ENCODE results near the gene MAST1.

The MAST1 gene

GRCh38 chr19:12859546-12859945 is 21.2 kb downstream of the MAST1 start:
- no peak overlapping the region for H4K12ac ChIP-seq (ENCODE audit: low read depth, low read length)
- H4K91ac ChIP-seq (ENCODE audit: low read depth, low read length): no peak overlapping the region
- WGBS (ENCODE audit: extremely low coverage, insufficient coverage, insufficient read length): no CpG with 5 or more reads among the region's 7 CpGs
- H4K8ac ChIP-seq (ENCODE audit: low read depth, low read length): no peak overlapping the region
- H2BK120ac ChIP-seq (ENCODE audit: insufficient read depth, low read length, poor library complexity): no peak overlapping the region
- no peak overlapping the region for H3K4me3 ChIP-seq (ENCODE audit: low read depth, low read length)
- no peak overlapping the region for H3K9ac ChIP-seq (ENCODE audit: low read length)
- H3K36me3 ChIP-seq (ENCODE audit: control insufficient read depth in 1 of 2, insufficient read depth in 2 of 2, low read length in 2 of 2): no peaks in the 10 kb centered on the region
- no peak overlapping the region for H2BK5ac ChIP-seq (ENCODE audit: low read depth, low read length, poor library complexity)
- no peaks in the 10 kb centered on the region for H3K9me3 ChIP-seq (ENCODE audit: insufficient read depth, low read depth, low read length)
- no peak overlapping the region for H2AK5ac ChIP-seq (ENCODE audit: low read length)
- H3K18ac ChIP-seq (ENCODE audit: low read length): no peak overlapping the region
- H3K4me1 ChIP-seq (ENCODE audit: control insufficient read depth in 1 of 2, insufficient read depth in 2 of 2, low read length in 2 of 2): no peaks in the 10 kb centered on the region
- H3K79me2 ChIP-seq (ENCODE audit: control insufficient read depth, insufficient read depth, low read length, poor library complexity): no peaks in the 10 kb centered on the region
- H3K27ac ChIP-seq (ENCODE audit: low read depth, low read length): no peak overlapping the region
- no peaks in the 10 kb centered on the region for H3K79me1 ChIP-seq (ENCODE audit: low read length)
- no peak for DNase-seq
- no peak overlapping the region for H2AFZ ChIP-seq (ENCODE audit: insufficient read depth, low read length, poor library complexity)
- no peak overlapping the region for H3K14ac ChIP-seq (ENCODE audit: low read length)
- no peak overlapping the region for H2BK12ac ChIP-seq (ENCODE audit: low read length)
- H3K23ac ChIP-seq (ENCODE audit: low read length): no peak overlapping the region
- no peak overlapping the region for H3K4me2 ChIP-seq (ENCODE audit: low read length)
- no peaks in the 10 kb centered on the region for H3K27me3 ChIP-seq (ENCODE audit: insufficient read depth, low read length)
- H3K4ac ChIP-seq (ENCODE audit: low read depth, low read length): no peak overlapping the region

GRCh38 chr19:12864143-12864542 is 25.8 kb downstream of the MAST1 start:
- H2BK12ac ChIP-seq (ENCODE audit: low read length): no peak overlapping the region
- no peak overlapping the region for H2BK5ac ChIP-seq (ENCODE audit: low read depth, low read length, poor library complexity)
- H3K4ac ChIP-seq (ENCODE audit: low read depth, low read length): no peak overlapping the region
- no peaks in the 10 kb centered on the region for H3K79me1 ChIP-seq (ENCODE audit: low read length)
- no peak overlapping the region for H4K8ac ChIP-seq (ENCODE audit: low read depth, low read length)
- H2AFZ ChIP-seq (ENCODE audit: insufficient read depth, low read length, poor library complexity): no peak overlapping the region
- no peak for DNase-seq
- no peak overlapping the region for H4K12ac ChIP-seq (ENCODE audit: low read depth, low read length)
- no peak overlapping the region for H2BK120ac ChIP-seq (ENCODE audit: insufficient read depth, low read length, poor library complexity)
- no peak overlapping the region for H4K91ac ChIP-seq (ENCODE audit: low read depth, low read length)
- H3K4me2 ChIP-seq (ENCODE audit: low read length): no peak overlapping the region
- H3K9me3 ChIP-seq (ENCODE audit: insufficient read depth, low read depth, low read length): peaks cover 4% of the 10 kb centered on the region
- H3K23ac ChIP-seq (ENCODE audit: low read length): no peak overlapping the region
- H3K4me3 ChIP-seq (ENCODE audit: low read depth, low read length): no peak overlapping the region
- no peak overlapping the region for H3K14ac ChIP-seq (ENCODE audit: low read length)
- no peak overlapping the region for H2AK5ac ChIP-seq (ENCODE audit: low read length)
- H3K4me1 ChIP-seq (ENCODE audit: control insufficient read depth in 1 of 2, insufficient read depth in 2 of 2, low read length in 2 of 2): peaks cover 4 to 5% of the 10 kb centered on the region in 2 experiments
- no peaks in the 10 kb centered on the region for H3K36me3 ChIP-seq (ENCODE audit: control insufficient read depth in 1 of 2, insufficient read depth in 2 of 2, low read length in 2 of 2)
- H3K18ac ChIP-seq (ENCODE audit: low read length): no peak overlapping the region
- H3K27me3 ChIP-seq (ENCODE audit: insufficient read depth, low read length): no peaks in the 10 kb centered on the region
- no peak overlapping the region for H3K9ac ChIP-seq (ENCODE audit: low read length)
- WGBS (ENCODE audit: extremely low coverage, insufficient coverage, insufficient read length): no CpG with 5 or more reads among the region's 4 CpGs
- no peaks in the 10 kb centered on the region for H3K79me2 ChIP-seq (ENCODE audit: control insufficient read depth, insufficient read depth, low read length, poor library complexity)
- no peak overlapping the region for H3K27ac ChIP-seq (ENCODE audit: low read depth, low read length)

- Histone ChIP-seq H3K14ac (ENCODE audit: low read length) (no peak overlapping the region), H3K27ac (ENCODE audit: low read depth, low read length) (no peak overlapping the region), H4K8ac (ENCODE audit: low read depth, low read length) (no peak overlapping the region), H3K4ac (ENCODE audit: low read depth, low read length) (no peak overlapping the region), H3K9ac (ENCODE audit: low read length) (no peak overlapping the region), H3K9me3 (ENCODE audit: insufficient read depth, low read depth, low read length) (peaks cover 4% of the 10 kb centered on the region), H3K79me1 (ENCODE audit: low read length) (no peaks in the 10 kb centered on the region), H2AK5ac (ENCODE audit: low read length) (no peak overlapping the region), H3K18ac (ENCODE audit: low read length) (no peak overlapping the region), H3K4me3 (ENCODE audit: low read depth, low read length) (no peak overlapping the region), H3K79me2 (ENCODE audit: control insufficient read depth, insufficient read depth, low read length, poor library complexity) (no peaks in the 10 kb centered on the region), H3K36me3 (ENCODE audit: control insufficient read depth in 1 of 2, insufficient read depth in 2 of 2, low read length in 2 of 2) (no peaks in the 10 kb centered on the region), H2BK5ac (ENCODE audit: low read depth, low read length, poor library complexity) (no peak overlapping the region), H4K12ac (ENCODE audit: low read depth, low read length) (no peak overlapping the region), H4K91ac (ENCODE audit: low read depth, low read length) (no peak overlapping the region), H3K4me2 (ENCODE audit: low read length) (no peak overlapping the region), H2AFZ (ENCODE audit: insufficient read depth, low read length, poor library complexity) (no peak overlapping the region), H3K4me1 (ENCODE audit: control insufficient read depth in 1 of 2, insufficient read depth in 2 of 2, low read length in 2 of 2) (peaks cover 4 to 5% of the 10 kb centered on the region in 2 experiments), H3K27me3 (ENCODE audit: insufficient read depth, low read length) (no peaks in the 10 kb centered on the region), H2BK12ac (ENCODE audit: low read length) (no peak overlapping the region), H3K23ac (ENCODE audit: low read length) (no peak overlapping the region), H2BK120ac (ENCODE audit: insufficient read depth, low read length, poor library complexity) (no peak overlapping the region)
- DNase-seq: no peak
- WGBS (ENCODE audit: extremely low coverage, insufficient coverage, insufficient read length): no CpG with 5 or more reads among the region's 34 CpGs
Measured at GRCh38 chr19:12864721-12865715, 26.7 kb downstream of the MAST1 start.

- H3K4ac ChIP-seq (ENCODE audit: low read depth, low read length): no peak overlapping the region
- peaks cover 4% of the 10 kb centered on the region for H3K9me3 ChIP-seq (ENCODE audit: insufficient read depth, low read depth, low read length)
- no peak overlapping the region for H3K18ac ChIP-seq (ENCODE audit: low read length)
- no CpG with 5 or more reads among the region's 19 CpGs for WGBS (ENCODE audit: extremely low coverage, insufficient coverage, insufficient read length)
- H3K4me1 ChIP-seq (ENCODE audit: control insufficient read depth in 1 of 2, insufficient read depth in 2 of 2, low read length in 2 of 2): peaks cover 4 to 5% of the 10 kb centered on the region in 2 experiments
- no peak overlapping the region for H4K12ac ChIP-seq (ENCODE audit: low read depth, low read length)
- H2BK5ac ChIP-seq (ENCODE audit: low read depth, low read length, poor library complexity): no peak overlapping the region
- H3K79me1 ChIP-seq (ENCODE audit: low read length): no peaks in the 10 kb centered on the region
- H3K4me3 ChIP-seq (ENCODE audit: low read depth, low read length): no peak overlapping the region
- H3K9ac ChIP-seq (ENCODE audit: low read length): no peak overlapping the region
- H3K79me2 ChIP-seq (ENCODE audit: control insufficient read depth, insufficient read depth, low read length, poor library complexity): no peaks in the 10 kb centered on the region
- no peak overlapping the region for H2AK5ac ChIP-seq (ENCODE audit: low read length)
- H2AFZ ChIP-seq (ENCODE audit: insufficient read depth, low read length, poor library complexity): no peak overlapping the region
- no peak overlapping the region for H4K91ac ChIP-seq (ENCODE audit: low read depth, low read length)
- H4K8ac ChIP-seq (ENCODE audit: low read depth, low read length): no peak overlapping the region
- H3K14ac ChIP-seq (ENCODE audit: low read length): no peak overlapping the region
- no peaks in the 10 kb centered on the region for H3K36me3 ChIP-seq (ENCODE audit: control insufficient read depth in 1 of 2, insufficient read depth in 2 of 2, low read length in 2 of 2)
- no peak overlapping the region for H3K23ac ChIP-seq (ENCODE audit: low read length)
- DNase-seq: no peak
- no peak overlapping the region for H2BK12ac ChIP-seq (ENCODE audit: low read length)
- H3K4me2 ChIP-seq (ENCODE audit: low read length): no peak overlapping the region
- no peak overlapping the region for H2BK120ac ChIP-seq (ENCODE audit: insufficient read depth, low read length, poor library complexity)
- H3K27me3 ChIP-seq (ENCODE audit: insufficient read depth, low read length): no peaks in the 10 kb centered on the region
- no peak overlapping the region for H3K27ac ChIP-seq (ENCODE audit: low read depth, low read length)
Measured at GRCh38 chr19:12865746-12866415, 27.6 kb downstream of the MAST1 start.
